H9 (cell line): Measurements from ENCODE around the gene ZNF71. TPM values are rescaled to one million over a fixed set of nuclear protein-coding genes. Genes with fewer than 3 reads are reported as not detected.

Source experiments
- DNase-seq: peaks from one replicate; pipeline ENCODE4 v3.0.0-alpha.2; 2017
- H2AFZ ChIP-seq: one replicate; pipeline ENCODE4 v1.6.1; 2013; ENCODE audit warnings: mild to moderate bottlenecking, low read length, control low read depth, moderate library complexity
- H2AK5ac ChIP-seq: 2 replicates; pipeline ENCODE4 v1.6.1; 2013; ENCODE audit warnings: low read length, control low read depth, mixed read lengths; ENCODE audit not compliant: insufficient read length
- H2BK120ac ChIP-seq: one replicate; pipeline ENCODE4 v1.6.1; 2013; ENCODE audit warnings: low read depth, mild to moderate bottlenecking, low read length, control low read depth, inconsistent platforms; ENCODE audit not compliant: poor library complexity, severe bottlenecking
- H2BK12ac ChIP-seq: 2 replicates; pipeline ENCODE4 v1.6.1; 2013; ENCODE audit warnings: low read length, control low read depth, mixed read lengths, low read depth; ENCODE audit not compliant: insufficient read length
- H2BK15ac ChIP-seq: 2 replicates; pipeline ENCODE4 v1.6.1; 2013; ENCODE audit warnings: low read depth, low read length, control low read depth
- H2BK20ac ChIP-seq: one replicate; pipeline ENCODE4 v1.6.1; 2013; ENCODE audit warnings: low read depth, mild to moderate bottlenecking, low read length, control low read depth, inconsistent platforms; ENCODE audit not compliant: poor library complexity, severe bottlenecking
- H2BK5ac ChIP-seq: 2 replicates; pipeline ENCODE4 v1.6.1; 2013; ENCODE audit warnings: low read length, control low read depth, mixed read lengths; ENCODE audit not compliant: insufficient read length
- H3K14ac ChIP-seq: 2 replicates; pipeline ENCODE4 v1.6.1; 2013; ENCODE audit warnings: low read length, control low read depth; ENCODE audit not compliant: insufficient read depth
- H3K18ac ChIP-seq: 2 replicates; pipeline ENCODE4 v1.6.1; 2013; ENCODE audit warnings: low read depth, mild to moderate bottlenecking, mixed read lengths, low read length, control low read depth; ENCODE audit not compliant: insufficient read length
- H3K23ac ChIP-seq: 2 replicates; pipeline ENCODE4 v1.6.1; 2013; ENCODE audit warnings: low read length, control low read depth, mixed read lengths, low read depth; ENCODE audit not compliant: insufficient read length
- H3K23me2 ChIP-seq: 2 replicates; pipeline ENCODE4 v1.6.1; 2013; ENCODE audit warnings: low read depth, mild to moderate bottlenecking, mixed read lengths, low read length, control low read depth; ENCODE audit not compliant: insufficient read length, poor library complexity, severe bottlenecking
- H3K27ac ChIP-seq: 2 replicates; pipeline ENCODE4 v1.5.1; 2013; ENCODE audit warnings: low read length, control low read depth, mixed read lengths, low read depth; ENCODE audit not compliant: insufficient read length
- H3K27me3 ChIP-seq: 2 replicates; pipeline ENCODE4 v1.6.1; 2013; ENCODE audit warnings: low read length, control low read depth, inconsistent platforms; ENCODE audit not compliant: insufficient read depth
- H3K4ac ChIP-seq: 2 replicates; pipeline ENCODE4 v1.6.1; 2013; ENCODE audit warnings: low read depth, mild to moderate bottlenecking, control low read depth, inconsistent platforms, low read length, moderate library complexity
- H3K4me1 ChIP-seq: 2 replicates; pipeline ENCODE4 v1.6.1; 2013; ENCODE audit warnings: low read length, control low read depth, inconsistent platforms; ENCODE audit not compliant: insufficient read depth
- H3K4me2 ChIP-seq: 2 replicates; pipeline ENCODE4 v1.6.1; 2013; ENCODE audit warnings: low read length, control low read depth, mixed read lengths; ENCODE audit not compliant: insufficient read length, insufficient read depth
- H3K56ac ChIP-seq: 2 replicates; pipeline ENCODE4 v1.6.1; 2013; ENCODE audit warnings: low read depth, mild to moderate bottlenecking, mixed read lengths, low read length, control low read depth; ENCODE audit not compliant: insufficient read length
- H3K79me1 ChIP-seq: 2 replicates; pipeline ENCODE4 v1.6.1; 2013; ENCODE audit warnings: low read depth, mild to moderate bottlenecking, moderate library complexity, low read length, control low read depth, inconsistent platforms; ENCODE audit not compliant: insufficient read depth, poor library complexity, severe bottlenecking
- H3K79me2 ChIP-seq: 2 replicates; pipeline ENCODE4 v1.6.1; 2013; ENCODE audit warnings: low read length, control low read depth, inconsistent platforms; ENCODE audit not compliant: insufficient read depth
- H3K9ac ChIP-seq: 2 replicates; pipeline ENCODE4 v1.6.1; 2013; ENCODE audit warnings: low read length, control low read depth, mixed read lengths; ENCODE audit not compliant: insufficient read length; ENCODE audit errors: extremely low read depth
- H3K9me3 ChIP-seq: one replicate; pipeline ENCODE4 v1.6.1; 2013; ENCODE audit warnings: low read depth, low read length, inconsistent platforms; ENCODE audit not compliant: control insufficient read depth
- H3T11ph ChIP-seq: one replicate; pipeline ENCODE4 v1.6.1; 2013; ENCODE audit warnings: mild to moderate bottlenecking, low read length, control low read depth, inconsistent platforms
- H4K20me1 ChIP-seq: one replicate; pipeline ENCODE4 v1.6.1; 2013; ENCODE audit not compliant: control insufficient read depth, insufficient read length, insufficient read depth
- H4K5ac ChIP-seq: 2 replicates; pipeline ENCODE4 v1.6.1; 2013; ENCODE audit warnings: low read depth, mild to moderate bottlenecking, mixed read lengths, low read length, control low read depth; ENCODE audit not compliant: insufficient read length
- H4K8ac ChIP-seq: replicated peaks from 2 replicates; pipeline ENCODE4 v1.6.1; 2013; ENCODE audit warnings: low read length, control low read depth, mixed read lengths, low read depth; ENCODE audit not compliant: insufficient read length
- H4K91ac ChIP-seq: 2 replicates; pipeline ENCODE4 v1.6.1; 2013; ENCODE audit warnings: low read depth, mild to moderate bottlenecking, moderate library complexity, mixed read lengths, low read length, control low read depth; ENCODE audit not compliant: insufficient read length
- H3K27ac Mint-ChIP-seq, 3 experiments: 2 replicates in 2 of 3; 3 replicates in 1 of 3; pipeline ENCODE4 v1.8.0; 2020 to 2021; ENCODE audit warnings: mixed read lengths in 3 of 3, mild to moderate bottlenecking in 1 of 3, moderate library complexity in 1 of 3
- H3K27me3 Mint-ChIP-seq: 2 replicates; pipeline ENCODE4 v1.8.0; 2021; ENCODE audit warnings: low read depth, mild to moderate bottlenecking, moderate library complexity, mixed read lengths
- H3K36me3 Mint-ChIP-seq, 3 experiments: 2 replicates in 2 of 3; 3 replicates in 1 of 3; pipeline ENCODE4 v1.8.0; 2020 to 2021; ENCODE audit warnings: low read depth in 3 of 3, mixed read lengths in 3 of 3; ENCODE audit not compliant: insufficient read depth in 1 of 3
- H3K4me1 Mint-ChIP-seq, 2 experiments: 2 replicates each; pipeline ENCODE4 v1.8.0; 2020; ENCODE audit warnings: mixed read lengths in 2 of 2
- H3K4me3 Mint-ChIP-seq, 2 experiments: 2 replicates in 1 of 2; 3 replicates in 1 of 2; pipeline ENCODE4 v1.8.0; 2020 to 2021; ENCODE audit warnings: mild to moderate bottlenecking in 2 of 2, mixed read lengths in 2 of 2, moderate library complexity in 1 of 2
- H3K9me3 Mint-ChIP-seq, 2 experiments: 2 replicates in 1 of 2; 3 replicates in 1 of 2; pipeline ENCODE4 v1.8.0; 2020; ENCODE audit warnings: mild to moderate bottlenecking in 2 of 2, mixed read lengths in 2 of 2, moderate library complexity in 1 of 2
- CTCF ChIP-seq: fragments of 200-600 bp; sonication (generic); conservative IDR thresholded peaks from 3 replicates; pipeline ENCODE4 v1.8.0; 2021; ENCODE audit warnings: antibody characterized with exemption, mild to moderate bottlenecking
- WGBS: extraction: QIAGEN DNeasy Blood & Tissue Kit; methylation state at CpG from one replicate; pipeline ENCODE4 v1.1.7; 2013; ENCODE audit warnings: missing lambda C conversion rate, low lambda C conversion rate, mixed read lengths; ENCODE audit not compliant: insufficient read length; ENCODE audit errors: extremely low coverage; 5-methylcytosine and 5-hydroxymethylcytosine counted together
- total RNA-seq: library from RNA; stranded (reverse); gene quantifications from 2 replicates; pipeline ENCODE4 v1.2.1, GENCODE V29; 2021

The ZNF71 gene
- total RNA-seq, 1 experiment from 2014 or later, result 7.2 TPM

GRCh38 chr19:56664511-56664910 is 69.4 kb downstream of the ZNF71 start:
- WGBS, result no CpG with 5 or more reads among the region's 43 CpGs
- H3K4me3 Mint-ChIP-seq, result no peak overlapping the region
- H2BK5ac ChIP-seq, result no peak overlapping the region
- no peak for TF ChIP-seq CTCF
- no peak overlapping the region for H2AK5ac ChIP-seq
- no peaks in the 10 kb centered on the region for H3K4me1 Mint-ChIP-seq
- no peak overlapping the region for H2BK12ac ChIP-seq
- no peaks in the 10 kb centered on the region for H4K20me1 ChIP-seq
- H3K36me3 Mint-ChIP-seq, result peaks cover 12 to 28% (median 20%) of the 10 kb centered on the region in 3 experiments; a peak in 6 of 7 replicates
- H3K79me2 ChIP-seq, result no peaks in the 10 kb centered on the region
- no peak overlapping the region for H3K56ac ChIP-seq
- peaks cover 86 to 96% of the 10 kb centered on the region in 2 experiments for H3K9me3 Mint-ChIP-seq
- peaks cover 2% of the 10 kb centered on the region for H3K27me3 Mint-ChIP-seq
- no peak overlapping the region for H3K18ac ChIP-seq
- no peak overlapping the region for H3K14ac ChIP-seq
- no peak overlapping the region for H4K91ac ChIP-seq
- no peak for DNase-seq
- H3T11ph ChIP-seq, result no peak overlapping the region
- H4K5ac ChIP-seq, result no peak overlapping the region
- H3K27ac Mint-ChIP-seq, result no peak overlapping the region
- H2BK15ac ChIP-seq, result no peak overlapping the region
- H3K4me1 ChIP-seq, result no peaks in the 10 kb centered on the region
- no peaks in the 10 kb centered on the region for H3K23me2 ChIP-seq
- H4K8ac ChIP-seq, result no peak overlapping the region
- H3K27me3 ChIP-seq, result no peaks in the 10 kb centered on the region
- H3K4ac ChIP-seq, result no peak overlapping the region
- no peak overlapping the region for H3K23ac ChIP-seq
- peaks cover 52% of the 10 kb centered on the region for H3K9me3 ChIP-seq
- no peak overlapping the region for H3K9ac ChIP-seq
- H3K27ac ChIP-seq, result no peak overlapping the region
- no peak overlapping the region for H2BK120ac ChIP-seq
- no peaks in the 10 kb centered on the region for H3K79me1 ChIP-seq
- no peak overlapping the region for H3K4me2 ChIP-seq
- H2BK20ac ChIP-seq, result no peak overlapping the region
- no peak overlapping the region for H2AFZ ChIP-seq
